RWPE1 (cell line): Measurements from ENCODE around the gene TNFRSF14.

Experiments used
- CTCF ChIA-PET: fragments of 350-600 bp; sonication (Branson Sonifier 250); formaldehyde crosslinking; extraction: SDS; loops from one replicate; lab custom pipeline; 2021; lab: Yijun Ruan, JAX
- POLR2A ChIA-PET: fragments of 400-600 bp; formaldehyde crosslinking; extraction: SDS; loops from one replicate; lab custom pipeline; 2020; ENCODE audit warnings: antibody characterized with exemption; ENCODE audit not compliant: low non-redundant PET; lab: Yijun Ruan, JAX
- DNase-seq: peaks from one replicate; pipeline ENCODE4 v3.0.0; 2012; ENCODE audit warnings: low spot score
- H3K27ac ChIP-seq: fragments of 450-650 bp; 2 replicates; pipeline ENCODE4 v1.5.1; 2017
- CTCF ChIP-seq: fragments of 450-650 bp; conservative IDR thresholded peaks from 2 replicates; pipeline ENCODE4 v1.5.1; 2017; ENCODE audit warnings: low read depth, mild to moderate bottlenecking

Gene TNFRSF14

GRCh38 chr1:2534315-2534686, 21.9 kb upstream of the TNFRSF14 start:
- H3K27ac ChIP-seq = peak overlapping the region; percentile 93
- CTCF ChIA-PET = interaction anchor here (0.5 to 1.3 kb wide), 3 partner anchors 13 to 116 kb away, joined by 3 to 10 read pairs (median 4); no protein-coding TSS in a partner anchor
- DNase-seq = no peak
- POLR2A ChIA-PET = no interaction called here
- TF ChIP-seq CTCF = no peak

- TF ChIP-seq CTCF = no peak
- H3K27ac ChIP-seq = peak overlapping the region; percentile 93
- ChIA-PET CTCF (interaction anchor here (0.5 to 1.3 kb wide), 6 partner anchors 8 to 340 kb away, joined by 3 to 10 read pairs (median 4); partner anchors contain the start of gene FAAP20), POLR2A (no interaction called here)
- peak; percentile 91 for DNase-seq
These were observed 21.3 kb upstream of the TNFRSF14 start for GRCh38 chr1:2534687-2535441.

- H3K27ac ChIP-seq = peak overlapping the region; percentile 93
- no peak for TF ChIP-seq CTCF
- ChIA-PET CTCF (interaction anchor here (0.8 to 1.3 kb wide), 4 partner anchors 8 to 341 kb away, joined by 3 to 4 read pairs (median 4); partner anchors contain the start of gene FAAP20), POLR2A (no interaction called here)
- DNase-seq = no peak
These were observed 20.7 kb upstream of the TNFRSF14 start for GRCh38 chr1:2535455-2535854.

GRCh38 chr1:2535981-2536380, 20.2 kb upstream of the TNFRSF14 start:
- ChIA-PET CTCF (interaction anchor here (1.0 to 1.3 kb wide), 3 partner anchors 9 to 341 kb away, joined by 3 to 4 read pairs (median 3); partner anchors contain the start of gene FAAP20), POLR2A (no interaction called here)
- H3K27ac ChIP-seq = peak overlapping the region; percentile 93
- TF ChIP-seq CTCF = no peak
- DNase-seq = no peak

GRCh38 chr1:2537784-2538115, 18.4 kb upstream of the TNFRSF14 start:
- no peak for TF ChIP-seq CTCF
- ChIA-PET POLR2A (no interaction called here), CTCF (interaction anchor here (0.7 kb wide), 1 partner anchor 472 kb away, joined by 3 read pairs; no protein-coding TSS in a partner anchor)
- no peak for DNase-seq
- peak overlapping the region; percentile 93 for H3K27ac ChIP-seq

GRCh38 chr1:2538376-2538775, 17.8 kb upstream of the TNFRSF14 start:
- POLR2A ChIA-PET = no interaction called here
- CTCF ChIA-PET = no interaction called here
- no peak for DNase-seq
- no peak overlapping the region for H3K27ac ChIP-seq
- no peak for TF ChIP-seq CTCF
